Breast epithelium (tissue), 3 donors: ENCODE measurements around the gene TRIM66. TPM values are rescaled to one million over a fixed set of nuclear protein-coding genes. Genes with fewer than 3 reads are reported as not detected.

Source experiments
- total RNA-seq, 3 donors: library from RNA; depleted of rRNA; stranded (reverse); fragments of >200 nt; gene quantifications; one replicate each; pipeline ENCODE4 v1.1.0, GENCODE V29; 2016

The TRIM66 gene
- total RNA-seq, 3 donors from 2014 or later: 6.6 to 12.7 (median 11.5) TPM

Other genes with a start within 250 kb of the TRIM66 start
- gene STK33, start 88.4 kb downstream of the TRIM66 start, total RNA-seq: 1 to 10 TPM in 2 of 3 donors, under 1 TPM in 1; 0.33 to 2.4 (median 1.2) TPM
- 1,000 to 10,000 TPM in 2 of 3 donors, 100 to 1,000 TPM in 1; 907 to 1,119 (median 1,000) TPM for gene RPL27A, start 127 bp upstream of the TRIM66 start, total RNA-seq
- gene AKIP1, start 228.5 kb upstream of the TRIM66 start, total RNA-seq: 10 to 100 TPM; 19.2 to 29.0 (median 27.5) TPM